HepG2 (cell line): ENCODE results near the gene RIPK3. TPM values are rescaled to one million over a fixed set of nuclear protein-coding genes. Genes with fewer than 3 reads are reported as not detected.
A peak's percentile ranks its signal among the peaks of the same experiment; 100 is the strongest.

Experiments used
- ATAC-seq: fragments of 200-7000 bp; cut with Tn5 transposase; 3 replicates; pipeline ENCODE4 v1.9.1; 2020; ENCODE audit warnings: mild to moderate bottlenecking, moderate library complexity
- BruUV-seq: library from RNA; stranded (reverse); fragments of 400-500 nt; replicated peaks from 2 replicates; lab custom pipeline; 2021; lab: Mats Ljungman, UMichigan
- CTCF ChIA-PET: fragments of 300-600 bp; formaldehyde crosslinking; extraction: SDS; loops from one replicate; lab custom pipeline; 2021; ENCODE audit warnings: low total read pairs, inconsistent platforms, low intra/inter-chr PET ratio; lab: Yijun Ruan, JAX
- POLR2A ChIA-PET: fragments of 350-600 bp; sonication (Branson Sonifier 250); formaldehyde crosslinking; loops from one replicate; lab custom pipeline; 2020; ENCODE audit warnings: antibody characterized with exemption, inconsistent platforms; lab: Yijun Ruan, JAX
- DNase-seq: peaks from one replicate; pipeline ENCODE4 v3.0.0-alpha.2; 2015; ENCODE audit warnings: low spot score
- FAIRE-seq: peaks from 3 replicates; lab custom pipeline; 2011; peaks lifted over from hg19 to GRCh38; lab: Jason Lieb, UNC
- H2AFZ ChIP-seq: one replicate; pipeline ENCODE4 v1.6.1; 2011; ENCODE audit warnings: low read length, inconsistent platforms
- H3K27ac ChIP-seq: fragments of 300-600 bp; 3 replicates; pipeline ENCODE4 v1.8.0; 2011; ENCODE audit warnings: mixed run types, mild to moderate bottlenecking, mixed read lengths, low read length, inconsistent platforms; ENCODE audit not compliant: insufficient read depth; ENCODE audit errors: extremely low read length
- H3K27me3 ChIP-seq, 2 experiments: fragments of 200-600 bp in 1 of 2; 2 replicates in 1 of 2; 3 replicates in 1 of 2; pipeline versions ENCODE4 v1.6.0 to v1.8.0; 2011; ENCODE audit warnings: low read length in 2 of 2, mild to moderate bottlenecking in 2 of 2, moderate library complexity in 2 of 2, inconsistent platforms in 1 of 2; ENCODE audit not compliant: insufficient read depth in 2 of 2, control insufficient read depth in 1 of 2
- H3K36me3 ChIP-seq, 2 experiments: fragments of 200-600 bp in 1 of 2; replicated peaks in 1 of 2; 2 replicates in 1 of 2; 3 replicates in 1 of 2; pipeline versions ENCODE4 v1.5.1 to v1.8.0; 2011; ENCODE audit warnings: low read length in 2 of 2, inconsistent platforms in 1 of 2; ENCODE audit not compliant: insufficient read depth in 2 of 2, control insufficient read depth in 1 of 2
- H3K4me1 ChIP-seq: 2 replicates; pipeline ENCODE4 v1.5.1; 2012; ENCODE audit warnings: low read length, inconsistent platforms; ENCODE audit not compliant: insufficient read depth
- H3K4me2 ChIP-seq: 2 replicates; pipeline ENCODE4 v1.6.0; 2011; ENCODE audit warnings: low read depth, low read length, inconsistent platforms
- H3K4me3 ChIP-seq, 3 experiments: fragments of 200-600 bp in 1 of 3; sonication (generic), shearing (Covaris generic) in 1 of 3; replicated peaks in 1 of 3; 2 replicates each; pipeline ENCODE4 v1.5.1; 2011 to 2016; ENCODE audit warnings: low read length in 3 of 3, inconsistent platforms in 2 of 3, low read depth in 2 of 3, mild to moderate bottlenecking in 2 of 3, control low read depth in 1 of 3, mixed read lengths in 1 of 3; ENCODE audit not compliant: insufficient read depth in 1 of 3
- H3K79me2 ChIP-seq: one replicate; pipeline ENCODE4 v1.6.1; 2011; ENCODE audit warnings: low read length, inconsistent platforms; ENCODE audit not compliant: insufficient read depth
- H3K9ac ChIP-seq: 2 replicates; pipeline ENCODE4 v1.6.0; 2011; ENCODE audit warnings: mild to moderate bottlenecking, low read depth, low read length, inconsistent platforms; ENCODE audit not compliant: insufficient read depth
- H3K9me3 ChIP-seq: 2 replicates; pipeline ENCODE4 v1.5.1; 2012; ENCODE audit warnings: mild to moderate bottlenecking, low read length
- H4K20me1 ChIP-seq: 2 replicates; pipeline ENCODE4 v1.6.0; 2011; ENCODE audit warnings: inconsistent platforms, mild to moderate bottlenecking, low read length, moderate library complexity; ENCODE audit not compliant: insufficient read depth
- ELF1 ChIP-seq: sonication (generic); formaldehyde crosslinking; IDR thresholded peaks from 2 replicates; pipeline ENCODE4 v1.4.0; 2020; ENCODE audit warnings: missing genetic modification reagents
- MAFG ChIP-seq: sonication (generic); formaldehyde crosslinking; IDR thresholded peaks from 2 replicates; pipeline ENCODE4 v1.5.1; 2020; ENCODE audit warnings: mild to moderate bottlenecking, missing genetic modification reagents
- MLLT10 ChIP-seq: sonication (generic); formaldehyde crosslinking; IDR thresholded peaks from 2 replicates; pipeline ENCODE4 v1.4.0; 2020; ENCODE audit warnings: missing genetic modification reagents
- RAD51 ChIP-seq: fragments of 450-650 bp; IDR thresholded peaks from 2 replicates; pipeline ENCODE4 v1.6.1; 2016; ENCODE audit warnings: borderline replicate concordance
- STAG1 ChIP-seq: sonication (generic); formaldehyde crosslinking; IDR thresholded peaks from 2 replicates; pipeline ENCODE4 v1.4.0; 2020; ENCODE audit warnings: missing genetic modification reagents
- ZNF354B ChIP-seq: sonication (generic); formaldehyde crosslinking; IDR thresholded peaks from 2 replicates; pipeline ENCODE4 v1.8.0; 2022; ENCODE audit warnings: mild to moderate bottlenecking, missing genetic modification reagents
- WGBS: methylation state at CpG from one replicate; pipeline ENCODE4 v1.1.6; 2017; ENCODE audit warnings: low lambda C conversion rate; 5-methylcytosine and 5-hydroxymethylcytosine counted together
- in situ Hi-C: cut with HindIII; loops from 2 replicates; pipeline ENCODE4 v1.10.0; 2017; ENCODE audit warnings: low pct_unique_long_range_greater_than_20kb; ENCODE audit not compliant: extremely low pct_ligation_motif_present
- intact Hi-C: fragments of 100-400 bp; cut with micrococcal nuclease; formaldehyde crosslinking; loops from one replicate; pipeline ENCODE4 v1.10.0; 2022; ENCODE audit not compliant: unreplicated experiment
- polyA plus RNA-seq, 8 experiments: library from polyadenylated mRNA; depleted of rRNA in 3 of 8; stranded (reverse) in 7 of 8; unstranded in 1 of 8; fragments of >200 nt; fragmentation: Illumina TruSeq in 4 of 8; extraction: Trizol in 4 of 8; gene quantifications; 2 replicates each; pipeline versions ENCODE4 v1.2.1 to v1.2.3, GENCODE V29; 2011 to 2016; ENCODE audit warnings: low read depth in 4 of 8, missing spikeins in 1 of 8, mixed read lengths in 1 of 8; ENCODE audit not compliant: insufficient read depth in 1 of 8
- total RNA-seq, 5 experiments: library from RNA; depleted of rRNA; stranded (reverse); fragments of >200 nt; fragmentation: Illumina TruSeq; extraction: Trizol; gene quantifications; 2 replicates each; pipeline ENCODE4 v1.2.3, GENCODE V29; 2016; ENCODE audit warnings: low read depth in 1 of 5
- TF ChIP-seq, protein P1 (sequence below): sonication (generic); formaldehyde crosslinking; IDR thresholded peaks from 2 replicates; pipeline ENCODE4 v1.5.0; 2020; ENCODE audit warnings: missing genetic modification reagents, mild to moderate bottlenecking, borderline replicate concordance
- TF ChIP-seq, protein P2 (sequence below): sonication (generic); formaldehyde crosslinking; IDR thresholded peaks from 2 replicates; pipeline ENCODE4 v1.5.1; 2020; ENCODE audit warnings: mild to moderate bottlenecking, missing genetic modification reagents, borderline replicate concordance
- TF ChIP-seq, protein P3 (sequence below): IDR thresholded peaks from 2 replicates; pipeline ENCODE4 v1.6.1; 2016; ENCODE audit warnings: low read depth, control low read depth
- TF ChIP-seq, protein P4 (sequence below): sonication (generic); formaldehyde crosslinking; IDR thresholded peaks from 2 replicates; pipeline ENCODE4 v1.4.0; 2020; ENCODE audit warnings: missing genetic modification reagents, borderline replicate concordance
- TF ChIP-seq, protein P5 (sequence below): sonication (generic); formaldehyde crosslinking; IDR thresholded peaks from 2 replicates; pipeline ENCODE4 v1.5.0; 2020; ENCODE audit warnings: mild to moderate bottlenecking, missing genetic modification reagents

The RIPK3 gene
- total and polyA plus RNA-seq, 2 of the 13 experiments (the other 11 are each of a cell fraction or from before 2014, with no cell fraction given) = not detected

DNA sequence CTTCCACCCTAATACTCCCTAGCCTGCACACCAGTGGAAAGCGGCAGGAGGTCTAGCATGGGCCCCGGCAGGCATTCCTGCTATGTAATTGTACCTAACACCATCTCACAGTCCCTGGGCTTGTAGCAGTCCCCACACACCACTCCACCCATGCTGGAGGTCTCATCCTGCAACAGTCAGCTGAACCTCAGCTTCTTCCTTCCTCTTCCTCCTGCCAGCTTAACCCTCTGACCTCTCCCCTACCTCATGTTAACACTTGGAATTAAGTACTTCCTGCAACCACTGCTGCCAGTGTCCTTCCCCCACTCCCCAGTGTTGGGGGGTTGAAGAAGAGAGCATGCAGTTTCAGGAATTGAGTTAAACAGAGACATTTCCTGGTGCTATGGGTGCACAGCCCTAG, 12.5 kb downstream of the RIPK3 start:
- no TSS peak for BruUV-seq
- TF ChIP-seq MLLT10 (CRISPR knock-in tag) = no peak
- TF ChIP-seq, protein P1, sequence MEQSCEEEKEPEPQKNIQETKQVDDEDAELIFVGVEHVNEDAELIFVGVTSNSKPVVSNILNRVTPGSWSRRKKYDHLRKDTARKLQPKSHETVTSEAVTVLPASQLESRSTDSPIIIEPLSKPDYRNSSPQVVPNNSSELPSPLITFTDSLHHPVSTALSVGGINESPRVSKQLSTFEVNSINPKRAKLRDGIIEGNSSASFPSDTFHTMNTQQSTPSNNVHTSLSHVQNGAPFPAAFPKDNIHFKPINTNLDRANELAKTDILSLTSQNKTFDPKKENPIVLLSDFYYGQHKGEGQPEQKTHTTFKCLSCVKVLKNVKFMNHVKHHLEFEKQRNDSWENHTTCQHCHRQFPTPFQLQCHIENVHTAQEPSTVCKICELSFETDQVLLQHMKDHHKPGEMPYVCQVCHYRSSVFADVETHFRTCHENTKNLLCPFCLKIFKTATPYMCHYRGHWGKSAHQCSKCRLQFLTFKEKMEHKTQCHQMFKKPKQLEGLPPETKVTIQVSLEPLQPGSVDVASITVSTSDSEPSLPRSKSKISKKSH (CRISPR knock-in tag) = 0 out of 2 replicates have a peak, but pooled peaks have one; percentile 32
- TF ChIP-seq ELF1 (CRISPR knock-in tag) = no peak
- TF ChIP-seq, protein P2, sequence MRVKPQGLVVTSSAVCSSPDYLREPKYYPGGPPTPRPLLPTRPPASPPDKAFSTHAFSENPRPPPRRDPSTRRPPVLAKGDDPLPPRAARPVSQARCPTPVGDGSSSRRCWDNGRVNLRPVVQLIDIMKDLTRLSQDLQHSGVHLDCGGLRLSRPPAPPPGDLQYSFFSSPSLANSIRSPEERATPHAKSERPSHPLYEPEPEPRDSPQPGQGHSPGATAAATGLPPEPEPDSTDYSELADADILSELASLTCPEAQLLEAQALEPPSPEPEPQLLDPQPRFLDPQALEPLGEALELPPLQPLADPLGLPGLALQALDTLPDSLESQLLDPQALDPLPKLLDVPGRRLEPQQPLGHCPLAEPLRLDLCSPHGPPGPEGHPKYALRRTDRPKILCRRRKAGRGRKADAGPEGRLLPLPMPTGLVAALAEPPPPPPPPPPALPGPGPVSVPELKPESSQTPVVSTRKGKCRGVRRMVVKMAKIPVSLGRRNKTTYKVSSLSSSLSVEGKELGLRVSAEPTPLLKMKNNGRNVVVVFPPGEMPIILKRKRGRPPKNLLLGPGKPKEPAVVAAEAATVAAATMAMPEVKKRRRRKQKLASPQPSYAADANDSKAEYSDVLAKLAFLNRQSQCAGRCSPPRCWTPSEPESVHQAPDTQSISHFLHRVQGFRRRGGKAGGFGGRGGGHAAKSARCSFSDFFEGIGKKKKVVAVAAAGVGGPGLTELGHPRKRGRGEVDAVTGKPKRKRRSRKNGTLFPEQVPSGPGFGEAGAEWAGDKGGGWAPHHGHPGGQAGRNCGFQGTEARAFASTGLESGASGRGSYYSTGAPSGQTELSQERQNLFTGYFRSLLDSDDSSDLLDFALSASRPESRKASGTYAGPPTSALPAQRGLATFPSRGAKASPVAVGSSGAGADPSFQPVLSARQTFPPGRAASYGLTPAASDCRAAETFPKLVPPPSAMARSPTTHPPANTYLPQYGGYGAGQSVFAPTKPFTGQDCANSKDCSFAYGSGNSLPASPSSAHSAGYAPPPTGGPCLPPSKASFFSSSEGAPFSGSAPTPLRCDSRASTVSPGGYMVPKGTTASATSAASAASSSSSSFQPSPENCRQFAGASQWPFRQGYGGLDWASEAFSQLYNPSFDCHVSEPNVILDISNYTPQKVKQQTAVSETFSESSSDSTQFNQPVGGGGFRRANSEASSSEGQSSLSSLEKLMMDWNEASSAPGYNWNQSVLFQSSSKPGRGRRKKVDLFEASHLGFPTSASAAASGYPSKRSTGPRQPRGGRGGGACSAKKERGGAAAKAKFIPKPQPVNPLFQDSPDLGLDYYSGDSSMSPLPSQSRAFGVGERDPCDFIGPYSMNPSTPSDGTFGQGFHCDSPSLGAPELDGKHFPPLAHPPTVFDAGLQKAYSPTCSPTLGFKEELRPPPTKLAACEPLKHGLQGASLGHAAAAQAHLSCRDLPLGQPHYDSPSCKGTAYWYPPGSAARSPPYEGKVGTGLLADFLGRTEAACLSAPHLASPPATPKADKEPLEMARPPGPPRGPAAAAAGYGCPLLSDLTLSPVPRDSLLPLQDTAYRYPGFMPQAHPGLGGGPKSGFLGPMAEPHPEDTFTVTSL (CRISPR knock-in tag) = no peak
- TF ChIP-seq, protein P3, sequence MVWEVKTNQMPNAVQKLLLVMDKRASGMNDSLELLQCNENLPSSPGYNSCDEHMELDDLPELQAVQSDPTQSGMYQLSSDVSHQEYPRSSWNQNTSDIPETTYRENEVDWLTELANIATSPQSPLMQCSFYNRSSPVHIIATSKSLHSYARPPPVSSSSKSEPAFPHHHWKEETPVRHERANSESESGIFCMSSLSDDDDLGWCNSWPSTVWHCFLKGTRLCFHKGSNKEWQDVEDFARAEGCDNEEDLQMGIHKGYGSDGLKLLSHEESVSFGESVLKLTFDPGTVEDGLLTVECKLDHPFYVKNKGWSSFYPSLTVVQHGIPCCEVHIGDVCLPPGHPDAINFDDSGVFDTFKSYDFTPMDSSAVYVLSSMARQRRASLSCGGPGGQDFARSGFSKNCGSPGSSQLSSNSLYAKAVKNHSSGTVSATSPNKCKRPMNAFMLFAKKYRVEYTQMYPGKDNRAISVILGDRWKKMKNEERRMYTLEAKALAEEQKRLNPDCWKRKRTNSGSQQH (CRISPR knock-in tag) = no peak
- TF ChIP-seq ZNF354B (CRISPR knock-in tag) = no peak
- TF ChIP-seq RAD51 = no peak
- TF ChIP-seq, protein P4, sequence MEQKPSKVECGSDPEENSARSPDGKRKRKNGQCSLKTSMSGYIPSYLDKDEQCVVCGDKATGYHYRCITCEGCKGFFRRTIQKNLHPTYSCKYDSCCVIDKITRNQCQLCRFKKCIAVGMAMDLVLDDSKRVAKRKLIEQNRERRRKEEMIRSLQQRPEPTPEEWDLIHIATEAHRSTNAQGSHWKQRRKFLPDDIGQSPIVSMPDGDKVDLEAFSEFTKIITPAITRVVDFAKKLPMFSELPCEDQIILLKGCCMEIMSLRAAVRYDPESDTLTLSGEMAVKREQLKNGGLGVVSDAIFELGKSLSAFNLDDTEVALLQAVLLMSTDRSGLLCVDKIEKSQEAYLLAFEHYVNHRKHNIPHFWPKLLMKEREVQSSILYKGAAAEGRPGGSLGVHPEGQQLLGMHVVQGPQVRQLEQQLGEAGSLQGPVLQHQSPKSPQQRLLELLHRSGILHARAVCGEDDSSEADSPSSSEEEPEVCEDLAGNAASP = no peak
- TF ChIP-seq STAG1 (CRISPR knock-in tag) = no peak
- TF ChIP-seq, protein P5, sequence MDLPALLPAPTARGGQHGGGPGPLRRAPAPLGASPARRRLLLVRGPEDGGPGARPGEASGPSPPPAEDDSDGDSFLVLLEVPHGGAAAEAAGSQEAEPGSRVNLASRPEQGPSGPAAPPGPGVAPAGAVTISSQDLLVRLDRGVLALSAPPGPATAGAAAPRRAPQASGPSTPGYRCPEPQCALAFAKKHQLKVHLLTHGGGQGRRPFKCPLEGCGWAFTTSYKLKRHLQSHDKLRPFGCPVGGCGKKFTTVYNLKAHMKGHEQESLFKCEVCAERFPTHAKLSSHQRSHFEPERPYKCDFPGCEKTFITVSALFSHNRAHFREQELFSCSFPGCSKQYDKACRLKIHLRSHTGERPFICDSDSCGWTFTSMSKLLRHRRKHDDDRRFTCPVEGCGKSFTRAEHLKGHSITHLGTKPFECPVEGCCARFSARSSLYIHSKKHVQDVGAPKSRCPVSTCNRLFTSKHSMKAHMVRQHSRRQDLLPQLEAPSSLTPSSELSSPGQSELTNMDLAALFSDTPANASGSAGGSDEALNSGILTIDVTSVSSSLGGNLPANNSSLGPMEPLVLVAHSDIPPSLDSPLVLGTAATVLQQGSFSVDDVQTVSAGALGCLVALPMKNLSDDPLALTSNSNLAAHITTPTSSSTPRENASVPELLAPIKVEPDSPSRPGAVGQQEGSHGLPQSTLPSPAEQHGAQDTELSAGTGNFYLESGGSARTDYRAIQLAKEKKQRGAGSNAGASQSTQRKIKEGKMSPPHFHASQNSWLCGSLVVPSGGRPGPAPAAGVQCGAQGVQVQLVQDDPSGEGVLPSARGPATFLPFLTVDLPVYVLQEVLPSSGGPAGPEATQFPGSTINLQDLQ (CRISPR knock-in tag) = 0 out of 2 replicates have a peak, but pooled peaks have one; percentile 42
- peak; percentile 42; the same call in 1 of the 2 replicates for TF ChIP-seq MAFG (CRISPR knock-in tag)

More for the DNA sequence above, 12.5 kb downstream of the RIPK3 start:
- Histone ChIP-seq H3K36me3 (no peaks in the 10 kb centered on the region), H3K27me3 (peaks cover 27 to 81% of the 10 kb centered on the region in 2 experiments), H3K4me2 (no peak overlapping the region), H3K4me3 (no peak overlapping the region), H2AFZ (no peak overlapping the region), H3K4me1 (peaks cover 17% of the 10 kb centered on the region), H3K79me2 (no peaks in the 10 kb centered on the region), H3K9ac (no peak overlapping the region), H3K27ac (no peak overlapping the region), H4K20me1 (no peaks in the 10 kb centered on the region), H3K9me3 (no peaks in the 10 kb centered on the region)
- ChIA-PET CTCF (interaction anchor here (10.2 kb wide), 1 partner anchor 107 kb away, joined by 235 read pairs; the partner anchor contains the start of genes CBLN3 and KHNYN), POLR2A (interaction anchor here (0.9 to 3.1 kb wide), 4 partner anchors 19 to 110 kb away, joined by 3 to 14 read pairs (median 8); partner anchors contain the start of genes CBLN3, CIDEB, KHNYN and TINF2)
- intact Hi-C loops (no loop called here), in situ Hi-C loops (no loop called here)
- 60% methylated on average over 2 of the region's 2 CpGs for WGBS
- no peak for DNase-seq
- no peak for FAIRE-seq
- ATAC-seq = no peak
